Large intestine (tissue), 3 donors: Measurements from ENCODE around the gene TM4SF18. TPM values are rescaled to one million over a fixed set of nuclear protein-coding genes. Genes with fewer than 3 reads are reported as not detected.
A peak's percentile ranks its signal among the peaks of the same experiment; 100 is the strongest.

ENCODE experiments used
- DNase-seq, 2 donors: peaks; one replicate each; pipeline versions ENCODE4 v3.0.0 to v3.0.0-alpha.2; 2013
- H3K27ac ChIP-seq: one replicate; pipeline ENCODE4 v1.5.1; 2013; ENCODE audit warnings: low read length
- H3K27me3 ChIP-seq: 2 replicates; pipeline ENCODE4 v1.6.1; 2013; ENCODE audit warnings: low read length; ENCODE audit not compliant: control insufficient read depth, insufficient read depth
- H3K36me3 ChIP-seq: 2 replicates; pipeline ENCODE4 v1.6.1; 2013; ENCODE audit warnings: low read length; ENCODE audit not compliant: control insufficient read depth, insufficient read depth
- H3K4me1 ChIP-seq: one replicate; pipeline ENCODE4 v1.6.1; 2013; ENCODE audit warnings: low read length; ENCODE audit not compliant: control insufficient read depth, insufficient read depth
- H3K4me3 ChIP-seq: one replicate; pipeline ENCODE4 v1.5.1; 2013; ENCODE audit warnings: low read length
- H3K9me3 ChIP-seq: one replicate; pipeline ENCODE4 v1.6.1; 2013; ENCODE audit warnings: mild to moderate bottlenecking, low read depth, low read length, moderate library complexity; ENCODE audit not compliant: control insufficient read depth
- WGBS: methylation state at CpG from one replicate; pipeline ENCODE4 v1.1.5; 2013; ENCODE audit warnings: low lambda C conversion rate; ENCODE audit not compliant: insufficient coverage; 5-methylcytosine and 5-hydroxymethylcytosine counted together
- polyA plus RNA-seq: library from polyadenylated mRNA; unstranded; fragments of 120-200 nt; gene quantifications from one replicate; pipeline ENCODE4 v1.2.1, GENCODE V29; 2013

Gene TM4SF18
- polyA plus RNA-seq, 1 donor: 6.6 TPM

GRCh38 chr3:149310796-149311534, 22.5 kb downstream of the TM4SF18 start:
- Histone ChIP-seq H3K4me3 (no peak overlapping the region), H3K4me1 (peaks cover 9% of the 10 kb centered on the region), H3K27me3 (no peaks in the 10 kb centered on the region), H3K27ac (no peak overlapping the region), H3K9me3 (no peaks in the 10 kb centered on the region), H3K36me3 (no peaks in the 10 kb centered on the region)
- WGBS: 100% methylated on average over 1 of the region's 7 CpGs
- DNase-seq: no peak

- WGBS: no CpG with 5 or more reads among the region's 1 CpG
- no peak for DNase-seq
- Histone ChIP-seq H3K4me1 (no peaks in the 10 kb centered on the region), H3K27ac (no peak overlapping the region), H3K27me3 (no peaks in the 10 kb centered on the region), H3K4me3 (no peak overlapping the region), H3K9me3 (no peaks in the 10 kb centered on the region), H3K36me3 (no peaks in the 10 kb centered on the region)
Measured at GRCh38 chr3:149307435-149307783, 26.0 kb downstream of the TM4SF18 start.

- Histone ChIP-seq H3K4me3 (no peak overlapping the region), H3K9me3 (no peaks in the 10 kb centered on the region), H3K27ac (no peak overlapping the region), H3K27me3 (no peaks in the 10 kb centered on the region), H3K4me1 (no peaks in the 10 kb centered on the region), H3K36me3 (no peaks in the 10 kb centered on the region)
- DNase-seq: no peak
- no CpG with 5 or more reads among the region's 2 CpGs for WGBS
Measured at GRCh38 chr3:149306751-149307434, 26.5 kb downstream of the TM4SF18 start.

GRCh38 chr3:149305376-149305775, 28.1 kb downstream of the TM4SF18 start:
- Histone ChIP-seq H3K27me3 (no peaks in the 10 kb centered on the region), H3K27ac (no peak overlapping the region), H3K4me3 (no peak overlapping the region), H3K4me1 (peaks cover 10% of the 10 kb centered on the region), H3K9me3 (no peaks in the 10 kb centered on the region), H3K36me3 (no peaks in the 10 kb centered on the region)
- no peak for DNase-seq
- no CpG with 5 or more reads among the region's 2 CpGs for WGBS

GRCh38 chr3:149299938-149300801, 33.3 kb downstream of the TM4SF18 start:
- H3K27me3 ChIP-seq: no peaks in the 10 kb centered on the region
- DNase-seq: peak; percentile 89 to 97
- no peak overlapping the region for H3K4me3 ChIP-seq
- peak overlapping the region; percentile 93 for H3K27ac ChIP-seq
- H3K4me1 ChIP-seq: peaks cover 30% of the 10 kb centered on the region
- 14% methylated on average over 2 of the region's 5 CpGs for WGBS
- H3K9me3 ChIP-seq: no peaks in the 10 kb centered on the region
- H3K36me3 ChIP-seq: no peaks in the 10 kb centered on the region

- H3K36me3 ChIP-seq: no peaks in the 10 kb centered on the region
- no peak overlapping the region for H3K27ac ChIP-seq
- no CpG with 5 or more reads among the region's 2 CpGs for WGBS
- H3K27me3 ChIP-seq: no peaks in the 10 kb centered on the region
- H3K4me1 ChIP-seq: peaks cover 30% of the 10 kb centered on the region
- no peak for DNase-seq
- no peak overlapping the region for H3K4me3 ChIP-seq
- no peaks in the 10 kb centered on the region for H3K9me3 ChIP-seq
Measured at GRCh38 chr3:149296972-149297371, 36.5 kb downstream of the TM4SF18 start.

- H3K9me3 ChIP-seq: no peaks in the 10 kb centered on the region
- H3K27ac ChIP-seq: no peak overlapping the region
- no peaks in the 10 kb centered on the region for H3K36me3 ChIP-seq
- no peak for DNase-seq
- H3K27me3 ChIP-seq: no peaks in the 10 kb centered on the region
- 60% methylated on average over 2 of the region's 6 CpGs for WGBS
- H3K4me3 ChIP-seq: no peak overlapping the region
- H3K4me1 ChIP-seq: no peaks in the 10 kb centered on the region
Measured at GRCh38 chr3:149292666-149293065, 40.8 kb downstream of the TM4SF18 start.

GRCh38 chr3:149291178-149291577, 42.3 kb downstream of the TM4SF18 start:
- H3K4me1 ChIP-seq: no peaks in the 10 kb centered on the region
- WGBS: no CpG with 5 or more reads among the region's 2 CpGs
- no peaks in the 10 kb centered on the region for H3K9me3 ChIP-seq
- H3K27ac ChIP-seq: no peak overlapping the region
- no peaks in the 10 kb centered on the region for H3K36me3 ChIP-seq
- H3K4me3 ChIP-seq: no peak overlapping the region
- no peaks in the 10 kb centered on the region for H3K27me3 ChIP-seq
- DNase-seq: no peak

GRCh38 chr3:149288655-149289054, 44.8 kb downstream of the TM4SF18 start:
- Histone ChIP-seq H3K9me3 (peaks cover 5% of the 10 kb centered on the region), H3K4me3 (no peak overlapping the region), H3K27me3 (no peaks in the 10 kb centered on the region), H3K27ac (no peak overlapping the region), H3K36me3 (no peaks in the 10 kb centered on the region), H3K4me1 (no peaks in the 10 kb centered on the region)
- no CpG with 5 or more reads among the region's 5 CpGs for WGBS
- no peak for DNase-seq

- H3K4me1 ChIP-seq: no peaks in the 10 kb centered on the region
- no peak for DNase-seq
- no CpG with 5 or more reads among the region's 23 CpGs for WGBS
- H3K4me3 ChIP-seq: no peak overlapping the region
- no peaks in the 10 kb centered on the region for H3K36me3 ChIP-seq
- H3K9me3 ChIP-seq: peaks cover 5% of the 10 kb centered on the region
- H3K27me3 ChIP-seq: no peaks in the 10 kb centered on the region
- H3K27ac ChIP-seq: no peak overlapping the region
Measured at GRCh38 chr3:149284034-149284433, 49.4 kb downstream of the TM4SF18 start.
